ENCODE measurements around the gene LRRK2. TPM values are rescaled to one million over a fixed set of nuclear protein-coding genes. Genes with fewer than 3 reads are reported as not detected.

Gene LRRK2
- total RNA-seq, 3 donors from 2014 or later, result 11.1 to 30.9 (median 13.5) TPM

- no peaks in the 10 kb centered on the region for H3K36me3 ChIP-seq
- H3K27me3 ChIP-seq, result no peaks in the 10 kb centered on the region
- no peak overlapping the region for H3K27ac ChIP-seq
- no peaks in the 10 kb centered on the region for H3K4me1 ChIP-seq
- TF ChIP-seq POLR2A (IDR thresholded peaks at IDR 0.05) (no peak), CTCF (IDR thresholded peaks at IDR 0.05) (no peak), POLR2AphosphoS5 (IDR thresholded peaks at IDR 0.05) (no peak)
- intact Hi-C loops (cut with DNase I; ENCODE audit: low total_unique reads), result no loop called here
- no peak overlapping the region for H3K4me3 ChIP-seq
- DNase-seq (ENCODE audit: low spot score in 2 of 2), result no peak
- no peaks in the 10 kb centered on the region for H3K9me3 ChIP-seq
Measured at GRCh38 chr12:40300490-40300889, 75.7 kb downstream of the LRRK2 start.

GRCh38 chr12:40309001-40309400 lies 84.2 kb downstream of the LRRK2 start:
- intact Hi-C loops (cut with DNase I; ENCODE audit: low total_unique reads), result no loop called here
- no peaks in the 10 kb centered on the region for H3K4me1 ChIP-seq
- no peak overlapping the region for H3K27ac ChIP-seq
- TF ChIP-seq POLR2AphosphoS5 (IDR thresholded peaks at IDR 0.05), result no peak
- no peak for TF ChIP-seq CTCF (IDR thresholded peaks at IDR 0.05)
- TF ChIP-seq POLR2A (IDR thresholded peaks at IDR 0.05), result no peak
- H3K9me3 ChIP-seq, result no peaks in the 10 kb centered on the region
- H3K27me3 ChIP-seq, result no peaks in the 10 kb centered on the region
- H3K4me3 ChIP-seq, result no peak overlapping the region
- H3K36me3 ChIP-seq, result no peaks in the 10 kb centered on the region
- DNase-seq (ENCODE audit: low spot score in 2 of 2), result no peak

GRCh38 chr12:40310211-40310610 lies 85.4 kb downstream of the LRRK2 start:
- DNase-seq (ENCODE audit: low spot score in 2 of 2), result no peak
- H3K36me3 ChIP-seq, result no peaks in the 10 kb centered on the region
- no peak overlapping the region for H3K4me3 ChIP-seq
- H3K27me3 ChIP-seq, result no peaks in the 10 kb centered on the region
- no peak for TF ChIP-seq POLR2A (IDR thresholded peaks at IDR 0.05)
- TF ChIP-seq CTCF (IDR thresholded peaks at IDR 0.05), result no peak
- H3K4me1 ChIP-seq, result no peaks in the 10 kb centered on the region
- intact Hi-C loops (cut with DNase I; ENCODE audit: low total_unique reads), result no loop called here
- no peaks in the 10 kb centered on the region for H3K9me3 ChIP-seq
- no peak overlapping the region for H3K27ac ChIP-seq

- H3K9me3 ChIP-seq, result no peaks in the 10 kb centered on the region
- no peaks in the 10 kb centered on the region for H3K4me1 ChIP-seq
- no peak for DNase-seq (ENCODE audit: low spot score in 2 of 2)
- no peak overlapping the region for H3K27ac ChIP-seq
- intact Hi-C loops (cut with DNase I; ENCODE audit: low total_unique reads), result no loop called here
- H3K27me3 ChIP-seq, result no peaks in the 10 kb centered on the region
- no peak overlapping the region for H3K4me3 ChIP-seq
- no peaks in the 10 kb centered on the region for H3K36me3 ChIP-seq
- TF ChIP-seq POLR2A (IDR thresholded peaks at IDR 0.05) (no peak), CTCF (IDR thresholded peaks at IDR 0.05) (no peak), POLR2AphosphoS5 (IDR thresholded peaks at IDR 0.05) (no peak)
Measured at GRCh38 chr12:40312196-40312595, 87.4 kb downstream of the LRRK2 start.

GRCh38 chr12:40312982-40313576 lies 88.3 kb downstream of the LRRK2 start:
- Histone ChIP-seq H3K4me3 (no peak overlapping the region), H3K4me1 (no peaks in the 10 kb centered on the region), H3K36me3 (no peaks in the 10 kb centered on the region), H3K9me3 (no peaks in the 10 kb centered on the region), H3K27me3 (no peaks in the 10 kb centered on the region), H3K27ac (no peak overlapping the region)
- TF ChIP-seq POLR2A (IDR thresholded peaks at IDR 0.05) (no peak), CTCF (IDR thresholded peaks at IDR 0.05) (peak in 1 of 3 donors; percentile 12)
- intact Hi-C loops (cut with DNase I; ENCODE audit: low total_unique reads), result no loop called here
- no peak for DNase-seq (ENCODE audit: low spot score in 2 of 2)
